Measurements from ENCODE around the gene MED12L.

MED12L gene

DNA sequence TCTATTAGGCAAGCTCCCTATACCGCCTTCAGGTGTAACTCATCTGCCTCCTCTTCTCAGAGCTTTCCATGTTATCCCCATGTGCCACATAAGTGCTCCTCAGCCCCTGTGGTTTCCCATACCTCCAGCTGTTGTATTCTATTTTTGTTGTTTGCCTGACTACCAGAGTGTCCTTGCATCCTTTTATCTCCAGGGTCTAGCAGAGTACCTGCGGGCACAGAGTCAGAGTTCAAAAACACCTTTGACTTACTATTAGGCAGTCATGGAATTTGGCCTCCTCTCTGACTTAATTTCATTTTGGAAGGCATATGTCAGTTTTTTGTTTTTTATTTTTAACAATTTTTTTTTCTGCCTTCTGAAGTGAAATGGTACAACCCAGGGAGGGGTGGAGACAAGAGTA, 224.1 kb downstream of the MED12L start:
- H3K4me1 Mint-ChIP-seq, result no peaks in the 10 kb centered on the region
- H3K9me3 Mint-ChIP-seq, result no peaks in the 10 kb centered on the region
- no peaks in the 10 kb centered on the region for H3K36me3 Mint-ChIP-seq (ENCODE audit: low read depth)
- TF ChIP-seq, protein P1, sequence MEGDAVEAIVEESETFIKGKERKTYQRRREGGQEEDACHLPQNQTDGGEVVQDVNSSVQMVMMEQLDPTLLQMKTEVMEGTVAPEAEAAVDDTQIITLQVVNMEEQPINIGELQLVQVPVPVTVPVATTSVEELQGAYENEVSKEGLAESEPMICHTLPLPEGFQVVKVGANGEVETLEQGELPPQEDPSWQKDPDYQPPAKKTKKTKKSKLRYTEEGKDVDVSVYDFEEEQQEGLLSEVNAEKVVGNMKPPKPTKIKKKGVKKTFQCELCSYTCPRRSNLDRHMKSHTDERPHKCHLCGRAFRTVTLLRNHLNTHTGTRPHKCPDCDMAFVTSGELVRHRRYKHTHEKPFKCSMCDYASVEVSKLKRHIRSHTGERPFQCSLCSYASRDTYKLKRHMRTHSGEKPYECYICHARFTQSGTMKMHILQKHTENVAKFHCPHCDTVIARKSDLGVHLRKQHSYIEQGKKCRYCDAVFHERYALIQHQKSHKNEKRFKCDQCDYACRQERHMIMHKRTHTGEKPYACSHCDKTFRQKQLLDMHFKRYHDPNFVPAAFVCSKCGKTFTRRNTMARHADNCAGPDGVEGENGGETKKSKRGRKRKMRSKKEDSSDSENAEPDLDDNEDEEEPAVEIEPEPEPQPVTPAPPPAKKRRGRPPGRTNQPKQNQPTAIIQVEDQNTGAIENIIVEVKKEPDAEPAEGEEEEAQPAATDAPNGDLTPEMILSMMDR (IDR thresholded peaks at IDR 0.05; ENCODE audit: unreplicated experiment in 3 of 3), result no peak
- no peak overlapping the region for H3K4me3 Mint-ChIP-seq
- no peak overlapping the region for H3K27ac Mint-ChIP-seq
- no peaks in the 10 kb centered on the region for H3K27me3 Mint-ChIP-seq (ENCODE audit: low read depth)

DNA sequence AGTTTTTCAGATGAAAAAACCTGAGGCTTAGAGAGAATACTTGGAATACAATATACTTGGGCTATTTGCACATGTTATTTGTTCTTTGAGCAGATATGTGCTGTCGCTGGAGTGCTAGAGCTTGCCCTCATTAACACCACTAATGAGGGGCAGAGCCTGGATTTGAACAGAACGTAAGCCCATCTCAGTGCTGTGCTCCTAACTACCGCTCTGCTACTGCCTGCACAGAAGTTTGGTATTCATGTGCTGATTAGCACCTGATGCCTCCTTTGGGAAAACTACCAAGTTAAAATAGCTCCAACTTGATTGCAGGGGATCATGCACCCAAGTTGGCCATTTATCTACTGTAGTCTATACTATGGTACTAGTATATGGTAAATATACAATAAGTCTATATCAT, 227.5 kb downstream of the MED12L start:
- no peaks in the 10 kb centered on the region for H3K36me3 Mint-ChIP-seq (ENCODE audit: low read depth)
- H3K27ac Mint-ChIP-seq, result no peak overlapping the region
- H3K4me1 Mint-ChIP-seq, result no peaks in the 10 kb centered on the region
- H3K9me3 Mint-ChIP-seq, result no peaks in the 10 kb centered on the region
- TF ChIP-seq, protein P1 (IDR thresholded peaks at IDR 0.05; ENCODE audit: unreplicated experiment in 3 of 3), result no peak
- no peaks in the 10 kb centered on the region for H3K27me3 Mint-ChIP-seq (ENCODE audit: low read depth)
- no peak overlapping the region for H3K4me3 Mint-ChIP-seq

DNA sequence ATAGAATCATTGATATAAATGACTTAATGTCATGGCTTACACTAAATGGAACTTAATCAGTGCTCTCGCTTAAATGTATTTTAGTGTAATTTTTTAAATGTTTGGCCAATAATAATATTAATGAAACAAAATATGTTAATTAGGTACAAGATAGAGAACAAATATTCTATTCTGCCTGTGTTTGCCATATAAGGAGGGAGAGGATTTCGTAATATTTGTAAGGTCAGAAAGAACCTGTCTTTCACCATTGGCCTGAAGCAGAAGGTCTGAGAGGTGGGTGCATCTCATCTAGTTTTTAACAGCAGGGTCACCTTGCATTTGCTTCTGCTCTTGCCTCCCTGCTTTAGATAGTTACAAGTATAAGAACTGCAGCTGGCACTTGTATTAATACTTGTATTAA, 228.7 kb downstream of the MED12L start:
- TF ChIP-seq, protein P1 (IDR thresholded peaks at IDR 0.05; ENCODE audit: unreplicated experiment in 3 of 3), result no peak
- no peak overlapping the region for H3K27ac Mint-ChIP-seq
- no peaks in the 10 kb centered on the region for H3K4me1 Mint-ChIP-seq
- H3K9me3 Mint-ChIP-seq, result no peaks in the 10 kb centered on the region
- no peak overlapping the region for H3K4me3 Mint-ChIP-seq
- no peaks in the 10 kb centered on the region for H3K36me3 Mint-ChIP-seq (ENCODE audit: low read depth)
- no peaks in the 10 kb centered on the region for H3K27me3 Mint-ChIP-seq (ENCODE audit: low read depth)

DNA sequence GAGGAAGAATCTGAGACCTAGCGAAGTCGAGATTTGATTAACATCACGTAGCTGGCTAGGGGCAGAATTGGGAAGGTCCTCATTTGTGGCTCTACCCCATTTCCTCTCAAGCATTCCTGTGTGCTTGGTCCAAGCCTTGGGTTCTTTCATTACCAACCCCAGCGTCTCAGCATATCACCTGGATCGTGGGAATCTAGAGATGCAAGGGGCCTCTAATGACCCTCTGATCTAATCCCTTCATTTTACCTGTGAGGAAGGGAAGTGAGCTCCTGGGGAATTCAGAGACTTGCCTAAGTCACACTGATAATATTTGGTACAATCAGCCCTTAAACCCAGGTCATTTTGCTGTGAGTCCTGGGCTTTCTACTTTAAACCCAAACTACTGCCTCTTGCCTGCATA, 229.1 kb downstream of the MED12L start:
- Mint-ChIP-seq H3K9me3 (no peaks in the 10 kb centered on the region), H3K4me1 (no peaks in the 10 kb centered on the region)
- TF ChIP-seq, protein P1 (IDR thresholded peaks at IDR 0.05; ENCODE audit: unreplicated experiment in 3 of 3), result no peak

DNA sequence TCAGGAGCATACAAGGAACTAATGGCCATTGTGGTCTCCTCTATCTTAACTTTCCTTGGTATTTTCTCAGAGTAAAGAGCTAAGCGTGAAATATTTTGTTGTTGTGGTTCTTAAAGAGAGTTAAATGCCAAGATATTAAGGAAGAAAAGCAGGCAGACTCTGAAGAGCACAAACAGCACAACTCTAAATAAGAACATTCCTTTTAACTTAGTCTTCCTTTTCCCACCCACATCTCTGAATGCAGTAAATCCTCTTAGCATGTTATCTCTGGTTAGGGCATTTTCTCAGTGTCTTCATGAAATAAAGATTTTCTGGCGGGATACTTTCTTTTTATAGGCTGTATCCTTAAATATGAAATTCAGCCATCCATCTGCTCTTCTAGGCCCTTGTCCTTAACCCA, 229.7 kb downstream of the MED12L start:
- H3K27me3 Mint-ChIP-seq (ENCODE audit: low read depth), result no peaks in the 10 kb centered on the region
- H3K9me3 Mint-ChIP-seq, result no peaks in the 10 kb centered on the region
- no peak overlapping the region for H3K27ac Mint-ChIP-seq
- H3K4me1 Mint-ChIP-seq, result no peaks in the 10 kb centered on the region
- H3K36me3 Mint-ChIP-seq (ENCODE audit: low read depth), result no peaks in the 10 kb centered on the region
- TF ChIP-seq, protein P1 (IDR thresholded peaks at IDR 0.05; ENCODE audit: unreplicated experiment in 3 of 3), result no peak
- H3K4me3 Mint-ChIP-seq, result no peak overlapping the region

More for the DNA sequence above, 229.1 kb downstream of the MED12L start:
- Mint-ChIP-seq H3K36me3 (ENCODE audit: low read depth) (no peaks in the 10 kb centered on the region), H3K27ac (no peak overlapping the region), H3K4me3 (no peak overlapping the region), H3K27me3 (ENCODE audit: low read depth) (no peaks in the 10 kb centered on the region)

DNA sequence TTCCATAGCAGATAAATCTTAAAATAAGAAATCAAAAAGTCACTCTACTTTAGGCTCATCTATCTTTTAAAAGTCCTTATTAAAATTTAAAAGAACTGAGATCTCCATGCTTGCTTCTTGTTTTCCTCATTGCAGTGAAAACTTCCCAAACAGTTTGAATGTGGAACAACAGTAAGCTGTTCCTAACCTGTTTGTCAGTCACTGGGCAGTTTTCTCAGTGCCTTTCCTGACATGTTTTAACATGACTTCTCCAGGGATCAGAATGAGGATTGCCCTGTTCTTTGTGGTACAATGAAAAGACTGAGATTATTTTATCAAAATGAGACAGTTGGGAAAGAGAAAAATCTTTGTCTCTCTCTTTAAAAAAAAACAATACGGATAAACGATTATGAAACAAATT, 230.4 kb downstream of the MED12L start:
- Mint-ChIP-seq H3K36me3 (ENCODE audit: low read depth) (no peaks in the 10 kb centered on the region), H3K4me3 (no peak overlapping the region), H3K27ac (no peak overlapping the region), H3K4me1 (no peaks in the 10 kb centered on the region), H3K9me3 (no peaks in the 10 kb centered on the region), H3K27me3 (ENCODE audit: low read depth) (no peaks in the 10 kb centered on the region)
- TF ChIP-seq, protein P1 (IDR thresholded peaks at IDR 0.05; ENCODE audit: unreplicated experiment in 3 of 3), result no peak

Measured in nephron (organoid).